HUES64 (cell line): ENCODE measurements around the gene NEU4.
"Not testable (repeated sequence)": the region's sequence is repeated elsewhere in the genome, so short reads cannot be mapped to it uniquely, and the experiment has no call there.

Experiments
- H3K27ac ChIP-seq: 2 replicates; pipeline ENCODE4 v1.7.0; 2013; ENCODE audit warnings: low read depth, low read length, inconsistent platforms
- H3K27me3 ChIP-seq: 2 replicates; pipeline ENCODE4 v1.6.1; 2013; ENCODE audit warnings: mild to moderate bottlenecking, low read length; ENCODE audit not compliant: insufficient read depth
- H3K36me3 ChIP-seq: 2 replicates; pipeline ENCODE4 v1.6.1; 2013; ENCODE audit warnings: mild to moderate bottlenecking, low read length; ENCODE audit not compliant: insufficient read depth
- H3K4me1 ChIP-seq: 2 replicates; pipeline ENCODE4 v1.6.1; 2013; ENCODE audit warnings: mild to moderate bottlenecking, low read length, moderate library complexity; ENCODE audit not compliant: insufficient read depth
- H3K4me3 ChIP-seq: 2 replicates; pipeline ENCODE4 v1.5.1; 2013; ENCODE audit warnings: mild to moderate bottlenecking, low read length, moderate library complexity
- H3K9ac ChIP-seq: 2 replicates; pipeline ENCODE4 v1.6.1; 2013; ENCODE audit warnings: mild to moderate bottlenecking, low read depth, low read length
- H3K9me3 ChIP-seq: 2 replicates; pipeline ENCODE4 v1.6.1; 2013; ENCODE audit warnings: low read depth, low read length; ENCODE audit not compliant: insufficient read depth
- WGBS: fragments of 150-250, 120-280 bp; methylation state at CpG from one replicate; pipeline ENCODE4 v1.1.7; 2013; ENCODE audit warnings: missing lambda C conversion rate; 5-methylcytosine and 5-hydroxymethylcytosine counted together

NEU4 gene

GRCh38 chr2:241811952-241812729 is 3.1 kb downstream of the NEU4 start:
- Histone ChIP-seq H3K4me1 (peaks cover 9% of the 10 kb centered on the region), H3K27ac (no peak overlapping the region), H3K4me3 (no peak overlapping the region), H3K36me3 (no peaks in the 10 kb centered on the region), H3K9ac (no peak overlapping the region), H3K9me3 (no peaks in the 10 kb centered on the region), H3K27me3 (no peaks in the 10 kb centered on the region)
- WGBS, result 90% methylated on average over 20 of the region's 20 CpGs

- no peaks in the 10 kb centered on the region for H3K27me3 ChIP-seq
- H3K9ac ChIP-seq, result no peak overlapping the region
- no peaks in the 10 kb centered on the region for H3K36me3 ChIP-seq
- no peak overlapping the region for H3K4me3 ChIP-seq
- no peak overlapping the region for H3K27ac ChIP-seq
- no peaks in the 10 kb centered on the region for H3K9me3 ChIP-seq
- H3K4me1 ChIP-seq, result peaks cover 9% of the 10 kb centered on the region
- WGBS, result 93% methylated on average over 40 of the region's 40 CpGs
Measured at GRCh38 chr2:241812730-241813643, 4.0 kb downstream of the NEU4 start.

- no peak overlapping the region for H3K27ac ChIP-seq
- peaks cover under 1% of the 10 kb centered on the region; the same call in 1 of the 2 replicates for H3K4me1 ChIP-seq
- no peaks in the 10 kb centered on the region for H3K36me3 ChIP-seq
- H3K27me3 ChIP-seq, result no peaks in the 10 kb centered on the region
- 85% methylated on average over 20 of the region's 20 CpGs for WGBS
- no peak overlapping the region for H3K4me3 ChIP-seq
- H3K9ac ChIP-seq, result no peak overlapping the region
- H3K9me3 ChIP-seq, result no peaks in the 10 kb centered on the region
Measured at GRCh38 chr2:241813644-241814392, 4.8 kb downstream of the NEU4 start.

- Histone ChIP-seq H3K27me3 (no peaks in the 10 kb centered on the region), H3K27ac (no peak overlapping the region), H3K4me1 (no peaks in the 10 kb centered on the region), H3K9me3 (no peaks in the 10 kb centered on the region), H3K36me3 (no peaks in the 10 kb centered on the region), H3K4me3 (no peak overlapping the region), H3K9ac (no peak overlapping the region)
- 94% methylated on average over 17 of the region's 17 CpGs for WGBS
Measured at GRCh38 chr2:241814393-241814642, 5.3 kb downstream of the NEU4 start.

GRCh38 chr2:241814643-241815476 is 5.9 kb downstream of the NEU4 start:
- H3K27ac ChIP-seq, result no peak overlapping the region
- no peaks in the 10 kb centered on the region for H3K36me3 ChIP-seq
- WGBS, result 90% methylated on average over 52 of the region's 52 CpGs
- H3K4me1 ChIP-seq, result no peaks in the 10 kb centered on the region
- no peaks in the 10 kb centered on the region for H3K9me3 ChIP-seq
- H3K9ac ChIP-seq, result no peak overlapping the region
- H3K4me3 ChIP-seq, result no peak overlapping the region
- no peaks in the 10 kb centered on the region for H3K27me3 ChIP-seq

GRCh38 chr2:241815477-241816430 is 6.8 kb downstream of the NEU4 start:
- no peaks in the 10 kb centered on the region for H3K36me3 ChIP-seq
- H3K27ac ChIP-seq, result no peak overlapping the region
- no peaks in the 10 kb centered on the region for H3K4me1 ChIP-seq
- H3K4me3 ChIP-seq, result no peak overlapping the region
- no peaks in the 10 kb centered on the region for H3K9me3 ChIP-seq
- 92% methylated on average over 48 of the region's 48 CpGs for WGBS
- no peak overlapping the region for H3K9ac ChIP-seq
- no peaks in the 10 kb centered on the region for H3K27me3 ChIP-seq

- no peak overlapping the region for H3K27ac ChIP-seq
- H3K9me3 ChIP-seq, result no peaks in the 10 kb centered on the region
- no peak overlapping the region for H3K4me3 ChIP-seq
- 89% methylated on average over 33 of the region's 33 CpGs for WGBS
- H3K36me3 ChIP-seq, result no peaks in the 10 kb centered on the region
- H3K9ac ChIP-seq, result no peak overlapping the region
- peaks cover 7% of the 10 kb centered on the region; the same call in 1 of the 2 replicates for H3K4me1 ChIP-seq
- H3K27me3 ChIP-seq, result no peaks in the 10 kb centered on the region
Measured at GRCh38 chr2:241816431-241817121, 7.6 kb downstream of the NEU4 start.

- H3K27me3 ChIP-seq, result no peaks in the 10 kb centered on the region
- 77% methylated on average over 15 of the region's 16 CpGs for WGBS
Measured at GRCh38 chr2:241817126-241817820, 8.3 kb downstream of the NEU4 start.

GRCh38 chr2:241817821-241818215 is 8.8 kb downstream of the NEU4 start:
- H3K27ac ChIP-seq, result not testable (repeated sequence)

More at GRCh38 chr2:241817126-241817820, 8.3 kb downstream of the NEU4 start:
- Histone ChIP-seq H3K4me3 (no peak overlapping the region), H3K4me1 (peaks cover 10% of the 10 kb centered on the region; the same call in 1 of the 2 replicates), H3K9ac (no peak overlapping the region), H3K36me3 (no peaks in the 10 kb centered on the region), H3K27ac (no peak overlapping the region), H3K9me3 (no peaks in the 10 kb centered on the region)

More at GRCh38 chr2:241817821-241818215, 8.8 kb downstream of the NEU4 start:
- not testable (repeated sequence) for H3K9ac ChIP-seq, H3K36me3 ChIP-seq, H3K27me3 ChIP-seq, H3K4me3 ChIP-seq, H3K9me3 ChIP-seq
- H3K4me1 ChIP-seq, result peaks cover 10% of the 10 kb centered on the region; the same call in 1 of the 2 replicates
- WGBS, result 97% methylated on average over 9 of the region's 10 CpGs
